Activated CD4-positive, alpha-beta T cell treated with anti-CD3 and anti-CD28 coated beads for 36 hours (primary cell): ENCODE data around the gene THADA. TPM values are rescaled to one million over a fixed set of nuclear protein-coding genes. Genes with fewer than 3 reads are reported as not detected.

ENCODE experiments used
- ATAC-seq: fragments of 200-7000 bp; cut with Tn5 transposase; one replicate; pipeline ENCODE4 v1.10.0; 2021; ENCODE audit warnings: mild to moderate bottlenecking, moderate library complexity
- CTCF ChIA-PET: fragments of 350-600 bp; sonication (Branson Sonifier 250); formaldehyde crosslinking; loops from one replicate; lab custom pipeline; 2021; ENCODE audit warnings: antibody characterized with exemption; lab: Charles Lee
- POLR2A ChIA-PET: fragments of 350-600 bp; sonication (Branson Sonifier 250); formaldehyde crosslinking; loops from one replicate; lab custom pipeline; 2021; ENCODE audit warnings: antibody characterized with exemption, inconsistent platforms; lab: Charles Lee
- DNase-seq: peaks from one replicate; pipeline ENCODE4 v3.0.0-alpha.2; 2020
- H3K27ac Mint-ChIP-seq: one replicate; pipeline ENCODE4 v1.8.0; 2021; ENCODE audit warnings: mixed read lengths
- H3K27me3 Mint-ChIP-seq: one replicate; pipeline ENCODE4 v1.8.0; 2021; ENCODE audit warnings: mixed read lengths
- H3K36me3 Mint-ChIP-seq: one replicate; pipeline ENCODE4 v1.8.0; 2021; ENCODE audit warnings: low read depth, mixed read lengths
- H3K4me1 Mint-ChIP-seq: one replicate; pipeline ENCODE4 v1.8.0; 2021; ENCODE audit warnings: mixed read lengths
- H3K4me3 Mint-ChIP-seq: one replicate; pipeline ENCODE4 v1.8.0; 2021; ENCODE audit warnings: mild to moderate bottlenecking, moderate library complexity, mixed read lengths
- H3K9me3 Mint-ChIP-seq: one replicate; pipeline ENCODE4 v1.8.0; 2021; ENCODE audit warnings: low read depth, mixed read lengths
- intact Hi-C, 2 experiments: fragments of 100-400 bp; cut with DNase I in 1 of 2; cut with micrococcal nuclease in 1 of 2; formaldehyde crosslinking; loops; one replicate each; pipeline versions ENCODE4 v1.14.2 to v1.15.1; 2022 to 2024; cut with DNase I, micrococcal nuclease
- total RNA-seq, 2 experiments: library from RNA; stranded (reverse); gene quantifications; one replicate each; pipeline ENCODE4 v1.2.3, GENCODE V29; 2021

THADA gene
- total RNA-seq, 2 experiments from 2014 or later, result 32.5 to 36.6 TPM

DNA sequence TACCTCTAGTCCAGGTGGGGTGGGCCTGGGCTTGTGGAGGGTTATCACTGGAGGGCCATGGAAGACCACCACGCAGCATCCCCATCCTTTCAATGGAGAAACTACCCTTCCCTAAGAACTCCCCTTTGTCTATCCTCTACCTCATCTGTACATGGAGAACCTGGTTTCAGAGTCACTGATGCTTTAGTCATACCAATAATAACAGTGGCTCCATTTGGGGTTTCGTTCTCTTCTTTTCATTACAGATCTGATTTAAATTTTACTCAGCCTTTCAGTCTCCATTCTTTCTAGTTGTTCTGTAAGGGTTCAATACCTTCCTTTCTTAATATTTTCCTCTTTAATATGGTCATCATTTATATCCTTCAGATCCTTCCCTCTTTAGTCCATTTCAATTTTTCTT, 314.8 kb downstream of the THADA start:
- Mint-ChIP-seq H3K27ac (no peak overlapping the region), H3K27me3 (no peaks in the 10 kb centered on the region), H3K9me3 (peaks cover 7% of the 10 kb centered on the region), H3K36me3 (peaks cover 56% of the 10 kb centered on the region), H3K4me1 (peaks cover 4% of the 10 kb centered on the region), H3K4me3 (no peak overlapping the region)
- ChIA-PET CTCF (interaction anchor here (0.8 kb wide), 1 partner anchor 17 kb away, joined by 3 read pairs; no protein-coding TSS in a partner anchor), POLR2A (no interaction called here)
- intact Hi-C loops, result no loop called here
- peak; percentile 81 for ATAC-seq
- no peak for DNase-seq

DNA sequence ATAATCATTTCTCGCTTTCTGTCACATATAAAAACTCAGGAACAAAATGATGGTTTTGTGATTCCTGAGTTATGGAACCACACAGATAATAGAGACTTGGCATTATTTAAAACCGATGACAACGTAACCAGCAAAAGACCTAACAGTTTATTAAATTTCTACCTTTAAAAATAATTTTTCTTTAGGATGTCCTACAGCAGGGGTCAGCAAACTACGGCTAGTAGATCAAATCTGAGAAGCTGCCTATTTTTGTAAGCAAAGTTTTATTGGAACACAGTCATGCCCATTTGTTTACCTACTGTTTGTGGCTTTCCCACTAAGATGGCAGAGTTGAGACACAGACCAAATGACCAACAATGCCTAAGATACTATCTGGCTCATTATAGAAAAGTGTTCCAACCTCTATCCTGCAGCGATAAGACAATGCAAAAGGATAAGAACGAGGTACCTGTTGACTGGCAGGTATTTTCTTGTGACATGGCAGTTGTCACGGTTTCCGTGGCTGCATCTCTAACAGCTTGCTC, 316.5 kb downstream of the THADA start:
- Mint-ChIP-seq H3K36me3 (peaks cover 43% of the 10 kb centered on the region), H3K4me1 (peaks cover 4% of the 10 kb centered on the region), H3K27me3 (no peaks in the 10 kb centered on the region), H3K9me3 (no peaks in the 10 kb centered on the region), H3K4me3 (no peak overlapping the region), H3K27ac (no peak overlapping the region)
- intact Hi-C loops, result no loop called here
- DNase-seq (no peak), ATAC-seq (no peak)
- POLR2A ChIA-PET, result no interaction called here
- CTCF ChIA-PET, result interaction anchor here (0.7 to 1.2 kb wide), 2 partner anchors 228 to 823 kb away, joined by 3 read pairs; no protein-coding TSS in a partner anchor

DNA sequence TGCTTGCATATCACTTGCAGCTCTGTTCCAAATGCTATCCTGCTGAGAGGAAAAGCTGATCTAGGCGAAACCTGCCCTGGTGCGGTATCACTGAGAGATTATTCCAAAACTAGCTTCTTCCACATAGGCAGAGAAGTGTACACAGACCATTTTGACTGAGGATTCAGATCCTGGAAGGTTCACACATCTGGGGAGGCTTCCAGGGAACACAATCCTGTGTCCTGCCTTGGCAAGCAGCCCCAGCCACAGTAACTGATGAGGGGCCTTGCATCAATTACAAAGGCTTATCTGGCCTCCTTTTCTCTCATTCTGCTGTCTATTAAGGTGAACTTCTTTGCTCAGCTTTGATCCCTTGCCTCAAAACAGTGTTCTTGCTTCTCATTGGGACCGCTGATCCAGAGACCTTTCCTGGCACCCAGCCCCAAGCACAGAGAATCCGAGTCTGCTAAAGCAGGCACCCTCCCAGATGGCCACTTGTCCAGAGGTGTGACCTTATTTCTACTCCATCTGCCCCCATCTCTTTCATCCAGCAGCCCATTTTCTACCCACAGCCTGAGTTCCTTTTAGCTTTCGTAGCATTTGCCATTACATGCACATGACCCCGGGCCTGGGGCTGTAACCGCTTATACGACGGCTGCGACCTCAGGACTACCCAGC, 317.1 kb downstream of the THADA start:
- H3K4me3 Mint-ChIP-seq, result no peak overlapping the region
- peaks cover 6% of the 10 kb centered on the region for H3K4me1 Mint-ChIP-seq
- H3K9me3 Mint-ChIP-seq, result no peaks in the 10 kb centered on the region
- peaks cover 38% of the 10 kb centered on the region for H3K36me3 Mint-ChIP-seq
- POLR2A ChIA-PET, result no interaction called here
- DNase-seq, result no peak
- ATAC-seq, result no peak
- no peak overlapping the region for H3K27ac Mint-ChIP-seq
- CTCF ChIA-PET, result interaction anchor here (0.7 to 1.2 kb wide), 3 partner anchors 13 to 822 kb away, joined by 3 read pairs; no protein-coding TSS in a partner anchor
- intact Hi-C loops, result no loop called here
- H3K27me3 Mint-ChIP-seq, result no peaks in the 10 kb centered on the region

DNA sequence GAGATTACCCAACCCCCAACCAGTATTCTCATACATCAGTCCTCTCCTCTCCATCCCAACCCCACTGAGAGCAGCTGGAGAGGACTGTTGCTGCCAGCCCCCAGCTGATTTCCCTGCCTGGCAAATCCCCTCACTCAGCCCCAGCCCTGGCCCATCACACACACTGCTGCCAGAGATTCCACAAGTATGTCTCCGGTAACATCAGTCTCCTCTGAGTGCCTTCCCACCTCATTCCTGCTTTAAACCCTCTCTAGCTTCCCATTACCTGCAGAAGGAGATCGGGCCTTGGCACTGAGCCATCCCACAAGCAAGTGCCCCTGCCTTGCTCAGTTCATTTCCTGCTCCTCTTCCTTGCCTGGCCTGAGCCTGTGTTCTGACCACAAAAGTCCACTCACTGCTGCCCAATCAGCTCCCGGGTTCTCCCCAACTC, 318.9 kb downstream of the THADA start:
- H3K36me3 Mint-ChIP-seq, result peaks cover 23% of the 10 kb centered on the region
- H3K27me3 Mint-ChIP-seq, result no peaks in the 10 kb centered on the region
- DNase-seq (no peak), ATAC-seq (no peak)
- CTCF ChIA-PET, result no interaction called here
- H3K4me1 Mint-ChIP-seq, result peaks cover 12% of the 10 kb centered on the region
- no peak overlapping the region for H3K27ac Mint-ChIP-seq
- intact Hi-C loops, result no loop called here
- H3K4me3 Mint-ChIP-seq, result no peak overlapping the region
- H3K9me3 Mint-ChIP-seq, result no peaks in the 10 kb centered on the region
- POLR2A ChIA-PET, result no interaction called here

DNA sequence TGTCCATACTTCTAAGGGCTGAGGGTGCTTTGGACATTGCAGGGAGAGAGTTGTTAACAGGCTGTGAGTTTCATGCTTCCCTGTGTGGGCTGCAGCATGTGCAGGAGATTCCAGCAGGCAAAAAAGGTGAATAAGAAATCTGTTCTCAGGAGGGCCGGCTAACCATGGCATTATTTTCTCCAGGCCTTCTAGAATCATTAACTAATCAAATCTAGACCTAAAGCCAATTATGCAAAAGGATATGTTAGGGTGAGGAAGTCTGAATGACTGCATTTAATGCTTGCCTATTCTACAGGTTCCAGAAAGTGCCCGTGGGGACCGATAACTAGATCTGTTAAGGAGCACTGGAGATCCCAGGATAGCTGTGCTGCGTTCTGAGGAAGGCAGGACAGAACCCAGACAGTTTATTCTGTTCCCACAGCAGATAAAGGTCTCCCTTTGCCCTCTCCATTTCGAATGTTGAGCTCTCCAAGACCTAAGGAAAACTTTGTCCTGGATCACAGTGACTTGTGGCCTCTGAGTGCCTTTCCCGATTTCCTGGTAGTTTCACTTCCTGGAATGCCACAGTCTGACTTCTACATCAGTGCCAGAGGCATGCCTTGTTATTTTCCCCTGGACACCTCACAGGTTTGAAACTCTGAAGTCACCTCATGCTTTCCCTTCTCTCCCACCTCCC, 319.4 kb downstream of the THADA start:
- no peak for DNase-seq
- Mint-ChIP-seq H3K36me3 (peaks cover 19% of the 10 kb centered on the region), H3K9me3 (no peaks in the 10 kb centered on the region), H3K4me3 (no peak overlapping the region), H3K4me1 (peaks cover 12% of the 10 kb centered on the region), H3K27me3 (no peaks in the 10 kb centered on the region), H3K27ac (no peak overlapping the region)
- ChIA-PET CTCF (interaction anchor here (0.8 kb wide), 1 partner anchor 20 kb away, joined by 5 read pairs; no protein-coding TSS in a partner anchor), POLR2A (no interaction called here)
- no peak for ATAC-seq
- intact Hi-C loops, result no loop called here

DNA sequence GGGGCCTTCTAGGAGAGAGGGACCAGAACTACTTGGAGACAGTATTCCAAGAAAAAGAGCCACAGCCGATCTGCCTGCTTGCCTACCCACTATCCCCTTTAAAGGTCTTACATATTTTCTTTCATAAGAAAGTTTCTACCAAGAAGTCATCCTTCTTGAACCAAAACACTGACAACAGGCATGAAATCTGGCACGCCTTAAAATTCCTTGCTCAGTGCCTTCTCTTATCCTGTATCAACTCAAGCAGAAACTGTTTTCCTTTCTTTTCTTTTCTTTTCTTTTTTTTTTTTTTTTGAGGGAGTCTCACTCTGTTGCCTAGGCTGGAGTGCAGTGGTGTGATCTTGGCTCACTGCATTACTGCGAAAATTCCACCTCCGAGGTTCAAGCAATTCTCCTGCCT, 321.1 kb downstream of the THADA start:
- ChIA-PET POLR2A (no interaction called here), CTCF (no interaction called here)
- Mint-ChIP-seq H3K9me3 (no peaks in the 10 kb centered on the region), H3K27me3 (no peaks in the 10 kb centered on the region), H3K4me3 (no peak overlapping the region), H3K27ac (no peak overlapping the region), H3K36me3 (peaks cover 13% of the 10 kb centered on the region), H3K4me1 (peaks cover 15% of the 10 kb centered on the region)
- DNase-seq, result no peak
- intact Hi-C loops, result no loop called here
- ATAC-seq, result no peak

DNA sequence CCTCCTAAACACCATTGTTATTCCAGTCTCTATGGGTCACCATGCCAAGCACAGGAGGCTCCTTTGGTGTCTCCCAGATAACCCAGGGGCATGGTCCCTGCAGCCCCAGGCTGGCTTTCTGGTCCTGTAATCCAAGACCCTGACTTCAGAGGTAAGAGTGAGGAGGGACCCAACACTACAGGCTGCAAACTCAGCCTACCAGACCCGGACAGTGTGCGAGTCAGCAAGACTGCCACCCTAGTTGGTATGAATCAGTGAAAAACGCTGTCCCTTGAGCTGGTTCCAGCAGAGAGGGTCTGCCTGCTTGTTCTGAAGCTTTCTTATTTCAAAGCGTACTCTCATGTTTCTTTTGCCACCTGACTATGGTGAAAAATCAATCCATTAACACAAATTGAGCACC, 321.8 kb downstream of the THADA start:
- Mint-ChIP-seq H3K27me3 (no peaks in the 10 kb centered on the region), H3K27ac (no peak overlapping the region), H3K36me3 (peaks cover 11% of the 10 kb centered on the region), H3K4me3 (no peak overlapping the region), H3K9me3 (no peaks in the 10 kb centered on the region), H3K4me1 (peaks cover 17% of the 10 kb centered on the region)
- intact Hi-C loops, result no loop called here
- CTCF ChIA-PET, result no interaction called here
- POLR2A ChIA-PET, result no interaction called here
- ATAC-seq, result no peak
- DNase-seq, result no peak

DNA sequence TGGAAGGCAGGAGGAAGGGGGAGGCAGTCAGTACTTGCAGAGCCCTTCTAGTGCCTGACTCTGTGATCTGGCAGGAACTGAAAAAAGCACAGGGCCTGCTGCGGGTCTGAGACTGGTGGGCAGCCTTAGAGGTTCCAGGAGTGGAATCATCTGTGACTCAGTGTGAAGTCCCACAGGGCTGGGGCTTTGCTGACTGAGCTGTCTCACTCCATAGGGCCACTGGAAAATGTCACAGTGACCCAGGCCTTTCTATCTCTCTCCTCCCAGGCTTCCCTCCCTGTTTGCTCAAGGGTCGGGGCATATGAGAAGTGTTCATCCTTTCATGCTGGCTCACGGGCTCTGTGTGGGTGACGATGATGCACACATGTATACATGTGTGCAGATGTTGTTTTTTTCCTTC, 322.3 kb downstream of the THADA start:
- ChIA-PET CTCF (no interaction called here), POLR2A (no interaction called here)
- no peaks in the 10 kb centered on the region for H3K27me3 Mint-ChIP-seq
- intact Hi-C loops, result no loop called here
- no peaks in the 10 kb centered on the region for H3K9me3 Mint-ChIP-seq
- peaks cover 12% of the 10 kb centered on the region for H3K36me3 Mint-ChIP-seq
- no peak overlapping the region for H3K4me3 Mint-ChIP-seq
- H3K27ac Mint-ChIP-seq, result no peak overlapping the region
- ATAC-seq, result peak; percentile 77
- peak; percentile 28 for DNase-seq
- H3K4me1 Mint-ChIP-seq, result peaks cover 20% of the 10 kb centered on the region

DNA sequence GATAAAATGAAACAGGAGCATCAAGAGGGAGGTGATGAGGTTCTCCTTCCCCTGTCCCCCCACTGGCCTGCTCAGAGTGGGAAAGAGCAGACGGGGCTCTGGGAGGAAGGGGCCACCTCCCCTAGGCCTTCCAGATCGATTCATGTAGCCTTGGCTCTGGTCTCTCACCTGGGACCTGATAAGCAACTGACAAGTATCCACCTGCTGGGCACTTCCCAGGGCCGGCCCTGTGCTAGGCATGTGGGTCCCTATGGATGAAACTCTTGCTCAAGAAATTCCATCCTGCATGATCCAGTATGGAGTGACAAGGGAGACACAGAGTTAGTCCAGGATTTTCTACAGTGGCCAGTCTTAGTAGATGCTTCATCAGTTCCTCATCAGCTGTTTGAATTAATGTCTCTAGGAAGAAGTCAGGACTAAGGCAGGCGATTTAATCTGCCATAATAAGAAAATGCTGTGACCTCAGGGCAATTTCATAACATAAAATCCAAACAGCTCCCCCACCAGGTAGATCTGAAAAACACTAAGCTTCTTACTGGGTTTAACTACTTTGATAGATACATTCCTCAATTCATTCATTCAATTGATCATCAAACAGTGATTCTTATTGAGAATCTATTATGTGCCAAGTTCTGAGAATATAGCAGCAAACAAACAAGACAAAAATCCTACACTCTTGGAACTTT, 324.8 kb downstream of the THADA start:
- Mint-ChIP-seq H3K27ac (no peak overlapping the region), H3K27me3 (no peaks in the 10 kb centered on the region), H3K9me3 (no peaks in the 10 kb centered on the region), H3K4me1 (peaks cover 20% of the 10 kb centered on the region), H3K36me3 (peaks cover 15% of the 10 kb centered on the region), H3K4me3 (no peak overlapping the region)
- ChIA-PET CTCF (interaction anchor here (0.7 to 0.8 kb wide), 4 partner anchors 210 to 339 kb away, joined by 3 to 5 read pairs (median 4); no protein-coding TSS in a partner anchor), POLR2A (no interaction called here)
- intact Hi-C loops, result no loop called here
- ATAC-seq, result no peak
- DNase-seq, result no peak

DNA sequence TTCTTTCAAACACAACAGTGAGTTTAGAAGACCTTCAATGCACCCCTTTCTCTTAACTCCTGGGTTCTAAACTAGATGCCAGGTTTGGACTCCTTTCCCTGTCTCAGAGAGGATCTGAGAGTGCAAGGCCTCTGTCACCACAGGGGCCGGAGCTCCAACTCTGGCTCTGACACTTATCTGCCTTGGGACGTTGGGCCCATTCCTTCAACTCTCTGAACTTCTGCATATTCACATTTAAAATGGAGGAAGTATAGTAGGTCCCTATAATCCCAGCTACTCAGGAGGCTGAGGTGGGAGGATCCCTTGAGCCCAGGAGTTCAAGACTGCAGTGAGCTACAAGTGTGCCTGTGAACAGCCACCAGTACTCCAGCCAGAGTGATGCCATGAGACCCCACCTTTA, 325.4 kb downstream of the THADA start:
- ChIA-PET CTCF (interaction anchor here (1.2 kb wide), 1 partner anchor 214 kb away, joined by 3 read pairs; no protein-coding TSS in a partner anchor), POLR2A (interaction anchor here (0.5 kb wide), 1 partner anchor 114 kb away, joined by 4 read pairs; no protein-coding TSS in a partner anchor)
- Mint-ChIP-seq H3K9me3 (no peaks in the 10 kb centered on the region), H3K27me3 (no peaks in the 10 kb centered on the region), H3K27ac (no peak overlapping the region), H3K4me1 (peaks cover 20% of the 10 kb centered on the region), H3K36me3 (peaks cover 15% of the 10 kb centered on the region), H3K4me3 (no peak overlapping the region)
- ATAC-seq (no peak), DNase-seq (no peak)
- intact Hi-C loops, result no loop called here

DNA sequence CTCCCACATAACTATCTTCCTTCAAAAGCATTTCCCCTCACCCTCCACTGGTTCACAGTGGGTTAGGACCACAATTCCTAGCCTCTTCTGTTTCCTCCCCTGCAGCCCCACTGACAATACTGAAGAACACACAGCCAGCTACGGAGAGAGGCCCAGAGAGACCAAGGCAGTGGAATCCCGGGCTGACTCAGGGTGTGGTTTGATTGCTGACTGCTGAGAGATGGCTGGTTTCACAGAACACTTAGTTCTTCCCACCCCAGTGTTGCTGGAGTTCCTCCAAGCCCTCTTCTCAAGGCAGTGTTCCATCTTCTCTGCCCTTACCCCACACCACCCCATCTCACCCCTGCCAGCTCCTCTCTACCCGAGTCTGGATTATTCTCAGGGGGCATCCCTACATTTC, 326.1 kb downstream of the THADA start:
- no peak overlapping the region for H3K4me3 Mint-ChIP-seq
- ChIA-PET POLR2A (no interaction called here), CTCF (interaction anchor here (1.2 kb wide), 1 partner anchor 215 kb away, joined by 3 read pairs; no protein-coding TSS in a partner anchor)
- H3K4me1 Mint-ChIP-seq, result peaks cover 20% of the 10 kb centered on the region
- ATAC-seq (peak; percentile 67), DNase-seq (peak; percentile 38)
- H3K27me3 Mint-ChIP-seq, result no peaks in the 10 kb centered on the region
- H3K36me3 Mint-ChIP-seq, result peaks cover 14% of the 10 kb centered on the region
- H3K9me3 Mint-ChIP-seq, result no peaks in the 10 kb centered on the region
- intact Hi-C loops, result no loop called here
- H3K27ac Mint-ChIP-seq, result no peak overlapping the region
